Measurements from ENCODE around the gene RFFL.
"Not testable (repeated sequence)": the region's sequence is repeated elsewhere in the genome, so short reads cannot be mapped to it uniquely, and the experiment has no call there.

RFFL gene

GRCh38 chr17:35063514-35064223 lies at the start of gene RFFL:
RFFL (minus strand) TSS chr17:35063707; CDS start chr17:35026553, 37,154 bp downstream.
- DNase-seq, result peak; percentile 92

- not testable (repeated sequence) for DNase-seq
These were observed 47.3 kb upstream of the RFFL start for GRCh38 chr17:35110791-35111190.

- DNase-seq, result no peak
These were observed 41.4 kb upstream of the RFFL start for GRCh38 chr17:35104844-35105450.

GRCh38 chr17:35103271-35103670 lies 39.8 kb upstream of the RFFL start:
- DNase-seq, result no peak

- no peak for DNase-seq
These were observed 38.2 kb upstream of the RFFL start for GRCh38 chr17:35101725-35102124.

- no peak for DNase-seq
These were observed 37.5 kb upstream of the RFFL start for GRCh38 chr17:35101036-35101435.

- DNase-seq, result no peak
These were observed 36.4 kb upstream of the RFFL start for GRCh38 chr17:35099908-35100307.

- DNase-seq, result no peak
These were observed 34.3 kb upstream of the RFFL start for GRCh38 chr17:35097776-35098175.

GRCh38 chr17:35095741-35096140 lies 32.2 kb upstream of the RFFL start:
- no peak for DNase-seq

GRCh38 chr17:35094902-35095301 lies 31.4 kb upstream of the RFFL start:
- no peak for DNase-seq

- DNase-seq, result not testable (repeated sequence)
These were observed 27.2 kb upstream of the RFFL start for GRCh38 chr17:35090707-35091106.

GRCh38 chr17:35089586-35090296 lies 26.2 kb upstream of the RFFL start:
- DNase-seq, result peak; percentile 70

- DNase-seq, result peak; percentile 84
These were observed 25.5 kb upstream of the RFFL start for GRCh38 chr17:35088881-35089585.

- DNase-seq, result no peak
These were observed 24.9 kb upstream of the RFFL start for GRCh38 chr17:35088356-35088880.

GRCh38 chr17:35087731-35088355 lies 24.3 kb upstream of the RFFL start:
- DNase-seq, result no peak

- no peak for DNase-seq
These were observed 23.5 kb upstream of the RFFL start for GRCh38 chr17:35086931-35087573.

GRCh38 chr17:35086164-35086563 lies 22.7 kb upstream of the RFFL start:
- no peak for DNase-seq

GRCh38 chr17:35084987-35085386 lies 21.5 kb upstream of the RFFL start:
- no peak for DNase-seq

GRCh38 chr17:35083071-35083470 lies 19.6 kb upstream of the RFFL start:
- no peak for DNase-seq

GRCh38 chr17:35082073-35082657 lies 18.7 kb upstream of the RFFL start:
- no peak for DNase-seq

GRCh38 chr17:35081638-35082037 lies 18.1 kb upstream of the RFFL start:
- no peak for DNase-seq

- no peak for DNase-seq
These were observed 17.0 kb upstream of the RFFL start for GRCh38 chr17:35080536-35080935.
